ENCODE measurements around the gene ERMAP.

- TF ChIP-seq ZNF274 (IDR thresholded peaks at IDR 0.05; ENCODE audit: low read depth, low read length) (no peak), YY1 (IDR thresholded peaks at IDR 0.05; ENCODE audit: insufficient read depth, insufficient read length) (no peak)
These were observed 28.3 kb downstream of the ERMAP start for GRCh38 chr1:42845193-42845592.

All from NT2/D1 (cell line).